Activated CD8-positive, alpha-beta T cell treated with anti-CD3 and anti-CD28 coated beads for 36 hours (primary cell): Measurements from ENCODE around the gene GPR137. TPM values are rescaled to one million over a fixed set of nuclear protein-coding genes. Genes with fewer than 3 reads are reported as not detected.
"Not testable (repeated sequence)": the region's sequence is repeated elsewhere in the genome, so short reads cannot be mapped to it uniquely, and the experiment has no call there.

Source experiments
- ATAC-seq: fragments of 200-7000 bp; cut with Tn5 transposase; one replicate; pipeline ENCODE4 v1.10.0; 2021; ENCODE audit warnings: mild to moderate bottlenecking, moderate library complexity
- CTCF ChIA-PET: fragments of 350-600 bp; sonication (Branson Sonifier 250); formaldehyde crosslinking; loops from one replicate; lab custom pipeline; 2021; ENCODE audit warnings: antibody characterized with exemption; lab: Charles Lee
- POLR2A ChIA-PET: fragments of 350-600 bp; sonication (Branson Sonifier 250); formaldehyde crosslinking; loops from one replicate; lab custom pipeline; 2021; ENCODE audit warnings: antibody characterized with exemption; lab: Charles Lee
- DNase-seq: peaks from one replicate; pipeline ENCODE4 v3.0.0-alpha.2; 2020
- H3K27ac Mint-ChIP-seq: one replicate; pipeline ENCODE4 v1.8.0; 2021; ENCODE audit warnings: mild to moderate bottlenecking, mixed read lengths
- H3K27me3 Mint-ChIP-seq: one replicate; pipeline ENCODE4 v1.8.0; 2021; ENCODE audit warnings: mixed read lengths
- H3K36me3 Mint-ChIP-seq: one replicate; pipeline ENCODE4 v1.8.0; 2021; ENCODE audit warnings: low read depth, mixed read lengths
- H3K4me1 Mint-ChIP-seq: one replicate; pipeline ENCODE4 v1.8.0; 2021; ENCODE audit warnings: low read depth, mixed read lengths
- H3K4me3 Mint-ChIP-seq: one replicate; pipeline ENCODE4 v1.8.0; 2021; ENCODE audit warnings: mild to moderate bottlenecking, moderate library complexity, mixed read lengths
- H3K9me3 Mint-ChIP-seq: one replicate; pipeline ENCODE4 v1.8.0; 2021; ENCODE audit warnings: mixed read lengths
- CTCF ChIP-seq: fragments of 200-600 bp; IDR thresholded peaks from one replicate; pipeline ENCODE4 v1.8.0; 2022; ENCODE audit warnings: antibody characterized with exemption, mild to moderate bottlenecking
- intact Hi-C: fragments of 100-400 bp; cut with micrococcal nuclease; formaldehyde crosslinking; loops from one replicate; pipeline ENCODE4 v1.10.0; 2022
- total RNA-seq, 2 experiments: library from RNA; stranded (reverse); gene quantifications; one replicate each; pipeline ENCODE4 v1.2.3, GENCODE V29; 2021

Gene GPR137
- total RNA-seq, 2 experiments from 2014 or later, result 23.7 to 28.5 TPM

GRCh38 chr11:64245797-64246620, 39.6 kb upstream of the GPR137 start:
- peak overlapping the region; percentile 93 for H3K27ac Mint-ChIP-seq
- peaks cover 30% of the 10 kb centered on the region for H3K4me1 Mint-ChIP-seq
- no peak for TF ChIP-seq CTCF
- peak; percentile 90 for DNase-seq
- H3K27me3 Mint-ChIP-seq, result no peaks in the 10 kb centered on the region
- ATAC-seq, result peak; percentile 5
- H3K36me3 Mint-ChIP-seq, result peaks cover 28% of the 10 kb centered on the region
- POLR2A ChIA-PET, result interaction anchor here (0.6 to 10.0 kb wide), 10 partner anchors 9 to 1608 kb away, joined by 3 to 132 read pairs (median 12); partner anchors contain the start of genes FERMT3, NUDT22, PRDX5 and TRMT112
- intact Hi-C loops, result loop anchor here (10.0 kb wide), 1 partner anchor 59 kb away; the partner anchor contains the start of genes CATSPERZ and ESRRA
- CTCF ChIA-PET, result interaction anchor here (0.9 to 4.6 kb wide), 11 partner anchors 10 to 86 kb away, joined by 3 to 35 read pairs (median 6); partner anchors contain the start of genes CATSPERZ, FERMT3, NUDT22 and PRDX5
- no peaks in the 10 kb centered on the region for H3K9me3 Mint-ChIP-seq
- H3K4me3 Mint-ChIP-seq, result peak overlapping the region; percentile 94

- not testable (repeated sequence) for H3K27me3 Mint-ChIP-seq, H3K27ac Mint-ChIP-seq, H3K9me3 Mint-ChIP-seq, DNase-seq
- POLR2A ChIA-PET, result interaction anchor here (0.6 to 10.0 kb wide), 6 partner anchors 8 to 1609 kb away, joined by 3 to 132 read pairs (median 12); partner anchors contain the start of gene FERMT3
- ATAC-seq, result peak; percentile 7
- H3K4me3 Mint-ChIP-seq, result peak overlapping the region; percentile 78
- peaks cover 28% of the 10 kb centered on the region for H3K36me3 Mint-ChIP-seq
- CTCF ChIA-PET, result interaction anchor here (0.9 to 4.6 kb wide), 6 partner anchors 13 to 71 kb away, joined by 3 to 35 read pairs (median 6); partner anchors contain the start of genes CATSPERZ, FERMT3, PRDX5 and TRMT112
- H3K4me1 Mint-ChIP-seq, result peaks cover 30% of the 10 kb centered on the region
- intact Hi-C loops, result loop anchor here (10.0 kb wide), 1 partner anchor 58 kb away; the partner anchor contains the start of genes CATSPERZ and ESRRA
Measured at GRCh38 chr11:64246621-64246870, 39.1 kb upstream of the GPR137 start.

- no peaks in the 10 kb centered on the region for H3K27me3 Mint-ChIP-seq
- intact Hi-C loops, result loop anchor here (10.0 kb wide), 1 partner anchor 58 kb away; the partner anchor contains the start of genes CATSPERZ and ESRRA
- ATAC-seq, result peak; percentile 55
- TF ChIP-seq CTCF, result no peak
- peak within 1 kb of the TSS; percentile 94 for H3K4me3 Mint-ChIP-seq
- H3K9me3 Mint-ChIP-seq, result no peaks in the 10 kb centered on the region
- H3K4me1 Mint-ChIP-seq, result peaks cover 33% of the 10 kb centered on the region
- CTCF ChIA-PET, result interaction anchor here (0.9 to 4.6 kb wide), 6 partner anchors 13 to 70 kb away, joined by 3 to 35 read pairs (median 6); partner anchors contain the start of genes CATSPERZ, FERMT3, PRDX5 and TRMT112
- H3K27ac Mint-ChIP-seq, result peak within 1 kb of the TSS; percentile 93
- peaks cover 28% of the 10 kb centered on the region for H3K36me3 Mint-ChIP-seq
- DNase-seq, result peak; percentile 89
- POLR2A ChIA-PET, result interaction anchor here (1.2 to 10.0 kb wide), 7 partner anchors 8 to 58 kb away, joined by 4 to 132 read pairs (median 4); partner anchors contain the start of genes BAD and FERMT3
Measured at GRCh38 chr11:64246871-64247728, 38.5 kb upstream of the GPR137 start, which contains the start of gene PPP1R14B. Gene PPP1R14B, minus strand, starts transcription at chr11:64246943. Its CDS starts 270 bp downstream, at chr11:64246673.

- H3K4me3 Mint-ChIP-seq, result peak overlapping the region; percentile 62
Measured at GRCh38 chr11:64247729-64248531, 37.7 kb upstream of the GPR137 start.

More at GRCh38 chr11:64247729-64248531, 37.7 kb upstream of the GPR137 start:
- H3K36me3 Mint-ChIP-seq, result peaks cover 22% of the 10 kb centered on the region
- H3K27ac Mint-ChIP-seq, result no peak overlapping the region
- peaks cover 29% of the 10 kb centered on the region for H3K4me1 Mint-ChIP-seq
- no peaks in the 10 kb centered on the region for H3K27me3 Mint-ChIP-seq
- CTCF ChIA-PET, result interaction anchor here (1.1 to 5.3 kb wide), 4 partner anchors 22 to 56 kb away, joined by 4 to 35 read pairs (median 7); partner anchors contain the start of genes CATSPERZ, NUDT22 and TRPT1
- no peak for TF ChIP-seq CTCF
- DNase-seq (no peak), ATAC-seq (no peak)
- POLR2A ChIA-PET, result interaction anchor here (1.1 to 10.0 kb wide), 6 partner anchors 16 to 57 kb away, joined by 4 to 132 read pairs (median 4); partner anchors contain the start of genes BAD and FERMT3
- intact Hi-C loops, result loop anchor here (10.0 kb wide), 1 partner anchor 57 kb away; the partner anchor contains the start of genes CATSPERZ and ESRRA
- no peaks in the 10 kb centered on the region for H3K9me3 Mint-ChIP-seq
